GM21529 (cell line): Measurements from ENCODE around the gene RABL6.
"Not testable (repeated sequence)": the region's sequence is repeated elsewhere in the genome, so short reads cannot be mapped to it uniquely, and the experiment has no call there.

Experiments
- ATAC-seq: cut with Tn5 transposase; IDR thresholded peaks from one replicate; pipeline ENCODE4 v1.9.1; 2021; ENCODE audit not compliant: unreplicated experiment

RABL6 gene

DNA sequence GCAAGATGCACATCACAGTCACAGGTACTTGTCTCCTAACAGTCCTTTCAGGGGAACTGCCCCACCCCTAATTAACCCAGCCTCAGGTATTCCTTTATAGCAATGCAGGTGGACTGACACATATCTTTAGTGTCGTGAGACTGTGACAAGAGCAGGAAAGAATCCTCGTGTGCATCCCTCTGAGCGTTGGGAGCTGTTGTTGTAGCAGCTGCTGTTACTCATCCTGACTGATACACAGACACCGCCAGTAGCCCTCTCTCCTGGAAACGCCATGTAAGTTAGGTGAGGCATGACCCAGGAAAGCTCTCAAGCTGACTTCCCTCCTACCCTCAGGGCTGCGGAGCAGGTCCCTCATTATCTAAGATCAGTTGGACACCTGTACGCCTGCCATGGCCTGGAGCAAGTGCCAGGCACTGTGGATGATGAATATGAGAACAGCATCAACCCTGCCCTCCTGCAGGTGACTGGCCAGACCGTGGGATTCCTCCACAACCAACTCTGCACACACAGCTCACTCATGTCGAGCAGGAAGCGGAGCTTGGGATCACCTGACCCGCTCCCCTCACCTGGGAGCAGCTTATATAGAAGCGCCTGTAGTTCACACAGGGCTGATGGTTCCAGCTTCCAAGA, 33.2 kb upstream of the RABL6 start:
- no peak for ATAC-seq

DNA sequence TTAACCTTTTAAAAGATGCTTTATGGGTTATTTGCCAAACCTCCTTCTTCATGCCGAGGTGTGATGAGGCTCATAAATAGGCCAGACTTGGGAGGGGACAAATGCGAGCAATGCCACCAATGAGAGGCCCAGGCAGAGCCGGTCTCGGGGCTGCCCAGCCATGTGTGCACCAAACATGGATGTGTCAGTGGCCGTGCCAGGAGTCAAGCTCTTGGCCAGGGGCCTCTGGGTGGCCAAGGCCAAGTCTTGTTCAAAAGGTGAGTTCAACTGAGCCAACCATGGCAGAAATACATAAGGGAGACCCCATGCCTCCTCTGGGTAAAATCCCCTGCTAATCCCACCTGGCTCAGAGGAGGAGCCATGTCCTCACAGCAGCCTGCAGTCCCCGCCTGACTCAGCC, 32.6 kb upstream of the RABL6 start:
- no peak for ATAC-seq

DNA sequence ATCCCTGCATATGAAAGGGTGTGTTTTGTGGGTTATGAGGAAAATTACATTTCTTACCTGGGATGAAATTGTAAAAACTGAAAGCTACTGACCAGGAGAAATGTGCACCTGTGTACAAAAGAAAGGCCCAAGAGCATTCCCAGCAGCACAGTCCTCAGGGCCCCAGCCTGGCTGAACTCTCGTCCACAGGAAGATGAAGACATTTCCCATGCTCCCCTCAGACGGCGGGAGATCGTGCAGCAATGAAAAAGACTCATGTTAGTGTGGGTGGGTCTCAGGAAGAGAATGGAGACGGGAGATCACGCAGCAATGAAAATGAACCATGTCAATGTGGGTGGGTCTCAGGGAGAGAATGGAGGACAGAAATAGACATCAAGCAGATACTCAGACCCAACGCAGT, 30.8 kb upstream of the RABL6 start:
- ATAC-seq, result no peak

DNA sequence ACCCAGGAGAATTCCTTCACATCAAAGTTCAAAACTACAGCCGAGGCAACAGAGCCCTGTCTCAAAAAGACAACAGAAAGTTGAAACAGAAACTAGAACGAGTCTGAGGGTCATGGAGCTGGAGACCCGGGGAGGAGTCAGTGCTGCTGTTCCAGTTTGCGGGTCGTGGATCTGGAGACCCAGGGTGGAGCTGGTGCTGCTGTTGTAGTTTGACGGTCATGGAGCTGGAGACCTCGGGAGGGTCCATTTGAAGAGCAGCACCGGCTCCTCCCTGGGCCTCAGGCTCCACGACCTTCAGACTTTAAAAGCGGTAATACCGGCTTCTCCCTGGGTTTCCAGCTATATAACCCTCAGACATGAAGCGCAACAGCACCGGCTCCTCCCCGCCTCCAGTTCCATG, 30.4 kb upstream of the RABL6 start:
- ATAC-seq, result no peak

DNA sequence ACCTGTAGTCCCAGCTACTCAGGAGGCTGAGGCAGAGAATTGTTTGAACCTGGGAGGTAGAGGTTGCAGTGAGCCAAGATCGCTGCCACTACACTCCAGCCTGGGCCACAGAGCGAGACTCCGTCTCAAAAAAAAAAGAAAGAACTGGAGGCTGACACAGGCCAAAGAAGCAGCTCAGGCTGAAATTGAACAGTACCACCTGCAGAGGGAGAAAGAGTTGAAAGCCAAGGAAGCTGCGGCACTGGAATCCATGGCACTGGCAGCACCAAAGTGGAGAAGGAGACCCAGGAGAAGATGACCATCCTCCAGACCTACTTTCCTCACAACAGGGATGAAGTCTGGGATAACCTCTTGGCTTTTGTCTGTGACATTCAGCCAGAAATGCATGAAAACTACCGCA, 27.9 kb upstream of the RABL6 start:
- no peak for ATAC-seq

DNA sequence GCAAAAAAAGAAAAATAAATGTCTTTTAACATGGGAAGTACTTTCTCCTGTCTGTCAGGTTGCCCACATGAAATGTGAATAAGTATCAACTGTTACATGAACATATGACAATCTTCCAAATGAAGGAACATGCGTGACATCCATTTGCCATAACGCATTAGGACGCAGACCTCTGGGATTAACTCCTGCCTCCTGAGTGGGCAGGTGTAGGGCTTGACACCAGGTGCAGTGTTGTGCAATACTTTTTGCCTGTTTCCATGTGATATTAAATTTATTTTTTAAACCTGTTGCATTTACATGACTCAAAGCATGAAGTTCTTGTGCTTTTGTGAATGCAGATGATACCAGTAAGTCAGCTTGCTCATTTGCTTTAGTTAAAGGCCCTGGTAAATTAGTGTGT, 25.3 kb upstream of the RABL6 start:
- ATAC-seq, result no peak

DNA sequence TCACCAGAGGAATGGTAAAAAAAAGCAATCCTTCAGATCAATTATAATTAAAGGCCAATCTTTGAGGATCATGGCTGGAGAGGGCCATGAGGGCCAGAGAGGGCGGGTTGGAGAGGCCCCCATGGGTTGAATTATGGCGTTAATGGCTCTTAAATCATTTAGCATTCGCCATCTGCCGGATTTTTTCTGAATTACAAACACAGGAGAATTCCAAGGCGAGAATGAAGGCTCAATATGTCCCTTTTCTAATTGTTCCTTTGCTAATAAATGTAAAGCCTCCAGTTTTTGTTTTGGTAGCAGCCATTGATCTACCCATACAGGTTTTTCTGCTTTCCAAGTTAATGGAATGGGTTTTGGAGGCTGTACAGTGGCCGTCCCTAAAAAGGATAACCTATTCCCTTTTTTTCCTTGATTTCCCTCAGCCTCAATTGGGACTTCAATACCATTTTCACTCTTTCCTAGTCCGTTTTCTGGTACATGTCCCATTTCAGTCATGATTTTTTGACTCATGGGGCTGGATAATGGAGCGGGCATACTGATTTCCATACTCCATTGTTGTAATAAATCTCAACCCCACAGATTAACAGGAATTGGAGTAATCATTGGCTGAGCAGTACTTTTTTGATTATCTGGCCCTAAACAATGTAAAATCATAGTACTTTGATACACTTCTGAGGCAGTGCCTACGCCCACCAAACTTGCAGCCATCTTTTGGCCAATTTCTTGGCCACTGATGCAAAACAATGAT, 23.3 kb upstream of the RABL6 start:
- no peak for ATAC-seq

DNA sequence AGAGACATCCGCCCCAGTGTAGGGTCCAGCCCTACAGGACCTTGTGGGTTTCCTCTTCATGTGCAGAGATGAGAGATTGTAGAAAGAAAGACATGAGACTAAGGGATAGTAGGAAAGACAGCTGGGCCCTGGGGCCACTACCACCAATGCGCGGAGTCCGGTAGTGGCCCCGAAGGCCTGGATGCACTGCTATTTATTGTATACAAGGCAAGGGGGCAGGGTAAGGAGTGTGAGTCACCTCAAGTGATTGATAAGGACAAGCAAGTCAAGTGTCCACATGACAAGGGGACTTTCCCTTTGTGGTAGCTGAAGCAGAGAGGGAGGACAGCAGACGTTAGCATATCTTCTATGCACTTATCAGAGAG, 22.8 kb upstream of the RABL6 start:
- no peak for ATAC-seq

DNA sequence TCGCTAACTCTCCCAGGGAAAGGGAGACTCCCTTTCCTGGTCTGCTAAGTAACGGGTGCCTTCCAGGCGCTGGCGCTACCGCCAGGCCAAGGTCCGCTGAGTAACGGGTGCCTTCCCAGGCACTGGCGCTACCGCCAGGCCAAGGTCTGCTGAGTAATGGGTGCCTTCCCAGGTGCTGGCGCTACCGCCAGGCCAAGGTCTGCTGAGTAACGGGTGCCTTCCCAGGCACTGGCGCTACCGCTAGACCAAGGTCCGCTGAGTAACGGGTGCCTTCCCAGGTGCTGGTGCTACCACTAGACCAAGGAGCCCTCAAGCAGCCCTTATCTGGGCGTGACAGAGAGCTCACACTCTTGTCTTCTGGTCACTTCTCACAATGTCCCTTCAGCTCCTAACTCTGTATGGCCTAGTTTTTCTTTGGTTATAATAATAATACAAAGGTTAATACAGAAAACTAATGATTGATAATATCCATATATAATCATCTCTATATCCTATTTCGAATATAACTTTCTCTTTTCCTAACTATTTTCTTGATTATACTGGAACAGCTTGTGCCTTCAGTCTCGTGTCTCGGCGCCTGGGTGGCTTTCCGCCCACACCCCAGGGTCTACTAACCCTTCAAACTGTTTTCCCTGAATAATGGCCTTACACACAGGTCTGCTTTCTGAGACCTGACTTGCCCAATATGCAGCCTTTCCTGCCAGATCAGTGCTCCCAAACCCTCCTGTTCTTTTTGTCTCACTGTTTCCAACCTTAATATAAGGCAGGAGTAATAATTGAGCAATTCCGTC, 22.0 kb upstream of the RABL6 start:
- not testable (repeated sequence) for ATAC-seq

DNA sequence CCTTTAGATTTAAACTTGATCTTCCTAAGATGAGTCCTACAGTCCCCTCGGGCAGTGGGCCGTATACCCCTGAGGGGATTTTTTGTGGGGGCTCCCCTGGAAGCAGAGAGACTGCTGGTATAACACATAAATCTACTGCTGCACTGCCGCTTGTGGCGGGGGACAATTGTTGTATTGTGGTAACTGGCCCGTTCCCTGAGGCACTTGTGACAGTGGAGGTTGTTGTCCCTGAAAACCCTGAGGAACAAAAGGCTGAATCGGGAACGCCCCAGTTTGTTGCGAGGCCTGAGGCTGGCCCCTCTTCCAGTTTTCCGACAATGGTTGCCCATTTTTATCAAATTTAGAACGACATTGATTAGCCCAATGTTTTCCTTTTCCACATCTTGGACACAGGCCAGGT, 21.3 kb upstream of the RABL6 start:
- no peak for ATAC-seq

DNA sequence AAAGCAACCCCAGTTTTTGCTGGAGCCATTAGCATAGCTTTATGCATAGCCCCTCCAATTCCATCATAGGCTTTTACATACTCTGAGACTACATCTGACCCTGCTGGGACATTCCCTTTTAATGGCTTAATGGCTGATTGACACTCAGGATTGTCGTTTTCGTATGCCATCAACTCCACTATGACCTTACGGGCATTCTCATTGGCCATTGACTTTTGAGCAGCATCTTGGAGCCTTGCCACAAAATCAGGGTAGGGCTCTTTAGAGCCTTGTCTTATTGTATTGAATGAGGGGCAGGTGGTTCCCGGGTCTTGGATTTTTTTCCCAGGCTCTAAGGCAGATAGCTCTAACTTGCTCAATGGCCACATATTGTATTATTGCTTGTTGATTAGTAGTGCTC, 20.8 kb upstream of the RABL6 start:
- not testable (repeated sequence) for ATAC-seq

DNA sequence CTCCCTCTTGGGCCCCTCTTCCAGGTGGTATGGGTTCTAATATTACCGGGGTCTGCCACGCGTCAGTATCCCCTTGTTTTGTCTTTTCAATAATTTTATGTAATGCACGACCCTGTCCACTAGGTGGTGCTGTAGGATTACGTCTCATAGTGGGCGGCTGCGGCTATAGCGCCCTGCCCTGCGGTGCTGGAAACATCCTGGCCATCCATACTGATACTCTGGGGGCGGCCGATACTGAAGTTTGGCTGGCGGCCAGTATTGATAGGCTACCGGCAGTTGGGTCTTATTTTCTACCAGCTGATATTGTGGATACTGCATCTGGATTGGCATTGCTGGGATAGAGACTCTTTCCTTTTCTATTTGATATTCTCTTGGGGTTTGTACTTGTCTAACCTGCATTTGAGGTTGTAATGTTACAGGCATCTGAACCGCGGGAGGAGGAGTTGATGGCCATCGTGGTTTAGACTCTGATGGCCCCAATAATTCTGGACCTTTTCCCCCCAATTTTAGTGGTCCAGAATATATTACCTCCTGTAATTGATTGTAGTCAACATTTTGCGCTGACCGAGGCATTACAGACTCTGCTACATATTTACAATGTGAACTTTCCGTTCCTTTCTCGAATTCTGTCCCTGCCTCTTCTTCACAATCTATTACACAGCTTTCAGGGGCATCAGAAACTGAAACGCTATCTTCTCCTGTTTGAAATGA, 19.9 kb upstream of the RABL6 start:
- no peak for ATAC-seq

DNA sequence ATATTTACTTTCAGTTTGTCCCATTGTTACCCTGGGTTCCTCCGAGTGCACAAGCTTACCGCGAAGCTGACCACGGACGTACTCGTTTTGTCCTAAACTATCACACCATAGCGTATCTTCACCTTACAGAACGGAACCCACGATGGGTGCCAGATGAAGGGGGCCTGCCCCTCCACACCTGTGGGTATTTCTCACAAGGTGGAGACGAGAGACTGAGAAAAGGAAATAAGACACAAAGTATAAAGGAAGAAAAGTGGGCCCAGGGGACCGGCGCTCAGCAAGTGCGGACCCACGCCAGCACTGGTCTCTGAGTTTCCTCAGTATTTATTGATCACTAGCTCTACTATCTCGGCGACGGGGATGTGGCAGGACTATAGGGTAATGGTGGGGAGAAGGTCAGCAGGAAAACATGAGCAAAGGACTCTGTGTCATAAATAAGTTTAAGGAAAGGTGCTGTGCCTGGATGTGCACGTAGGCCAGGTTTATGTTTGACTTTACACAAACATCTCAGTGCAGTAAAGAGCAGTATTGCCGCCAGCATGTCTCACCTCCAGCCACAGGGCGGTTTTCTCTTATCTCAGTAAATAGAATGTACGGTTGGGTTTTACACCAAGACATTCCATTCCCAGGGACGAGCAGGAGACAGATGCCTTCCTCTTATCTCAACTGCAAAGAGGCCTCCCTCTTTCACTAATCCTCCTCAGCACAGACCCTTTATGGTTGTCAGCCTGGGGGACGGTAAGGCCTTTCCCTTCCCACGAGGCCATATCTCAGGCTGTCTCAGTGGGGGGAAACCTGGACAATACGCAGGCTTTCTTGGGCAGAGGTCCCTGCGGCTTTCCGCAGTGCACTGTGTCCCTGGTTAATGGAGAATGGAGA, 18.9 kb upstream of the RABL6 start:
- not testable (repeated sequence) for ATAC-seq

DNA sequence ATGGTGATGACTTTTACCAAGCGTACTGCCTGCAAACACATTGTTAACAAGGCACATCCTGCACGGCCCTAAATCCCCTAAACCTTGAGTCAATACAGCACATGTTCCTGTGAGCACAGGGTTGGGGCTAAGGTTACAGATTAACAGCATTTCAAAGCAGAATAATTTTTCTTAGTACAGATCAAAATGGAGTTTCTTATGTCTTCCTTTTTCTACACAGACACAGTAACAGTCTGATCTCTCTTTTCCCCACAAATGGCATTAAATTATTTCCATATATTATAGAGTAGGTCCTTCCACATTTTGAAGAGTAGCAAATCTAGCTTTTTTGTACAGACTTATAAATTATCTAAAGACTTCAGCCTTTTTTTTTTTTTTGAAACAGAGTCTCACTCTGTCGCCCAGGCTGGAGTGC, 18.2 kb upstream of the RABL6 start:
- ATAC-seq, result no peak

DNA sequence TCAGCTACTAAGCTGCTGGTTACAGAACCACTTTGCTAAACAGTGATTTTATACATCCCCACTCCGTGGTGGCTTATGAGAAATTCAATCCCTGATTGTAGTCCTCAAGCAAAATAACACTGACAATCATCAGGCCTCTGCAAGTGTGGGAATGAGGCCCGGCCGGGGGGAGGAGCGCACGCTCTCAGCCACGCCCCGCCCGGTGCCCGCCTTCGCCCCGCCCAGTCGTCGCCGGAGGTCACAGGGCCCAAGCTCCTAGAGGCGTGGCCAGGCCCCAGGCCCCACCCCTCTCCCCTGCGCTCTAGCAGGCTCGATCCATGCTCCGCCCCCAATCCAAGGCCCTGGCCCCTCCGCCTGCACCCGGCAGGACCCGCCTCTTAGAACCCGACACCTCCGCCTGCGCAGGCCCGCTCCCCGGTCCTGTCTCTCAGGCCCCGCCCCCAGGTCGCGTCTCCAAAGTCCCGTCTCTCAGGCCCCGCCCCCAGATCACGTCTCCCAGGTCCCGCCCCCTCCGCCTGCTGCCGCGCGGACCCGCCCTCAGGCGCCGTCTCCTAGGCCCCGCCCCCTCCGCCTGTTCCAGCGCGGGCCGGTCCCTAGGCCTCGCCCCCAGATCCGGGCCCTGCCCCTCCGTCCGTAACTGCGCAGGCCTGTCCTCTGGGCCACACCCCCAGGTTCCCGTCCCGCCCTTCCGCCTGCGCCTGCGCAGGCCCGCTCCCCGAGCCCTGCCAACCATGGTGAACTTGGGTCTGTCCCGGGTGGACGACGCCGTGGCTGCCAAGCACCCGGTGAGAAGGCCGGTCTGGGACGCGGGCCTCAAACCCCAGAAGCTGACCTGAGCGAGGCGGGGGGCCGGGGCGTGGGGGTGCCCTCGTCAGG, 16.9 kb upstream of the RABL6 start, which contains the start of gene TMEM141:
Gene TMEM141, plus strand, starts transcription at position 705 of the 876 bp plus-strand sequence. Its CDS starts 27 bp downstream, at position 732.
- ATAC-seq, result peak; percentile 80

DNA sequence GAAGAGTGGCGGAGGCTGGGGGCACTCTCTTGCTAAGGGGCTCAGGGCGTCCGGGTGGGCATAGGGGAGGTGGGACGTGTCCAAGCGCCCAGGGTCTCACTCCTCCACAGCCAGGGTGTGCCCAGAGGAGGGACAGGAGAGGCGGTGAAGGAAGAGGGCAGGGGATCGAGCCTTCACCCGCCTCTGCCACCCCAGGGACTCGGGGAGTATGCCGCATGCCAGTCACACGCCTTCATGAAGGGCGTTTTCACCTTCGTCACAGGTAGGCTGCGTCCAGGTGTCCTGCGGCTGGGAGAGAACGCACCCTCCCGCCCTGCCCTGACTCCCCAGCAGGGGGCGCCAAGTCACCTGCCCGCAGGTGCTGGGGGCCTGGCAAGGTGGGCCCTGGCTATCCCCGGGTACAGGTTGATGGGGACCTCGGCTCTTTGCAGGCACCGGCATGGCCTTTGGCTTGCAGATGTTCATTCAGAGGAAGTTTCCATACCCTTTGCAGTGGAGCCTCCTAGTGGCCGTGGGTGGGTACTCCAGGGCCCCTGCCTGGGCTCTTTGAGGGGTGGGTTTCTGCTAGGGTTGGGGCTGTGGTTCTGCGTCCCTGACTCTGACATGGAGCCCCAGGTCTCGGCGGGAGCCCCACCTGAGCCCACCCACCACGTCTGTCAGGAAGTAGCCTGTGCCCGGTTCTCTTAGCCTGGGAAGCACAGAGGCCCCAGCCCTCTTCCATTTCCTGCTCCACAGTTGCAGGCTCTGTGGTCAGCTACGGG, 16.1 kb upstream of the RABL6 start:
- peak; percentile 14 for ATAC-seq

DNA sequence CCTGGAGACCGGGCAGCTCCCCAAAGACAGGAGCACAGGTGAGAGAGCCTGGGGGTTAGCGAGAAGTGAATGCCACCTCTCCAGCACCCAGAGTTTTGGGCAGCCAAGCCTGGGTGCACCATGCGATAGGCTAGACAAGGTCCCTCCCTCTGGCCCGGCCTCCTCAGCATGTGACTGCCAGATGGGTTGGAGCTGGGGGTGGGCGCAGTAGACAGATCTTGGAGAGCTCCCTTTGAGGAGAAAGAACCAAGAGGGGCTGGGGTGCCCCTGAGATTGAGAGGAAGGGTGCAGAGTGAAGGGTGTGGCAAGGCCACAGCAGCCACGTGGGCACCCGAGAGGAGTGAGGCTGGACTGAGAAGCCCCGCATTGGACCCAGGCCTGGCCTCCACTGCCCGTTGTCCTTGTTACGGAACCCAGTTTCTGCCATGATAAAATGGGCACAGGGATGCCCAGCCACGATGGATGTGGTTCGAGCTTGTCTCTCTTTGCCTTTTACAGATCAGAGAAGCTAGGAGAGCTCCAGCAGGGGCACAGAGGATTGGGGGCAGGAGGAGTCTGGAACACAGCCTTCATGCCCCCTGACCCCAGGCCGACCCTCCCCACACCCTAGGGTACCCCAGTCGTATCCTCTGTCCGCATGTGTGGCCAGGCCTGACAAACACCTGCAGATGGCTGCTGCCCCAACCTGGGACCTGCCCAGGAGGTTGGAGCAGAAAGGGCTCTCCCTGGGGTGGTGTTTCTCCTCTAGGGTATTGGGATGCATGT, 15.2 kb upstream of the RABL6 start:
- ATAC-seq, result no peak
